ENCODE data around the gene EFNA3. TPM values are rescaled to one million over a fixed set of nuclear protein-coding genes. Genes with fewer than 3 reads are reported as not detected.

EFNA3 gene
- total RNA-seq, 4 donors from 2014 or later = 28.8 to 104 (median 77.6) TPM

- Histone ChIP-seq H3K4me1 (peaks cover 54% of the 10 kb centered on the region), H3K27me3 (no peaks in the 10 kb centered on the region)
- no peak for DNase-seq (ENCODE audit: low spot score in 2 of 2)
These were observed 28.7 kb upstream of the EFNA3 start for GRCh38 chr1:155049651-155050559.

DNA sequence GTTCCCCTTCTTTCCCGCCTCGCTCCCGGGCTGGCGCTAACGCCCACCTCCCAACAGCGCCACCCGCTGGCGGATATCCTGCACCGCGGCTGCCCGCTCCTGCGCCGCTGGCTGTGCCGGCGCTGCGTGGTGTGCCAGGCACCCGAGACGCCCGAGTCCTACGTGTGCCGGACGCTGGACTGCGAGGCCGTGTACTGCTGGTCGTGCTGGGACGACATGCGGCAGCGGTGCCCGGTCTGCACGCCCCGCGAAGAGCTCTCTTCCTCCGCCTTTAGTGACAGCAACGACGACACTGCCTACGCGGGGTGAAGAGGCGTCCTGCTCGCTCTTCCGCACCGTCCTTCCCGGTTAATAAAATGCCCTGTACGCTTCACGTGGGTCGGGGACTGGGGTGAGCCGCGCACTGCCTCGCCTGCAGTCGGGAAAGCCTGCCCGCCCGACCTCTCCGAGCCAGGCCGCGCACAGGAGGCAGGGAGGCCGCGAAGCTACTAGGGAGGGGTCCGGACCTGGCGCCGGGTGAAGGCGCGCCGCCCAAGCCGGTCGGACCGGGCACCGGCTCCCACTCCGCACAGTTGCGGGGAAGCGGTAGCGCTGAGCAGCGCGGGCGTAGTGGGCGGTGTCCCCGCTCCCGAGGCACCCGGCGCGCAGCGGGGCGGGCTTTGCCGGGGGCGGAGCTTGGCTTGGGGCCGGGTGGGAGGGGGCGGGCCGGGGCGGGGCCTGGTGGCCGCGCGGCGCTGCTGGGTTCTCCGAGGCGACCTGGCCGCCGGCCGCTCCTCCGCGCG lies 27.9 kb upstream of the EFNA3 start, which contains the start of gene ADAM15:
Gene ADAM15 (plus strand): TSS at position 757 of the 782 bp plus-strand sequence. CDS start 71 bp downstream, outside the sequence.
- 0% methylated on average over 1 of the region's 99 CpGs for WGBS
- H3K9me3 ChIP-seq = no peaks in the 10 kb centered on the region
- peak within 1 kb of the TSS; percentile 81 for H3K4me3 ChIP-seq
- TF ChIP-seq EP300 (IDR thresholded peaks at IDR 0.05) (no peak), POLR2AphosphoS5 (IDR thresholded peaks at IDR 0.05) (peak in 1 of 3 donors; percentile 71)
- TF ChIP-seq, protein P1, sequence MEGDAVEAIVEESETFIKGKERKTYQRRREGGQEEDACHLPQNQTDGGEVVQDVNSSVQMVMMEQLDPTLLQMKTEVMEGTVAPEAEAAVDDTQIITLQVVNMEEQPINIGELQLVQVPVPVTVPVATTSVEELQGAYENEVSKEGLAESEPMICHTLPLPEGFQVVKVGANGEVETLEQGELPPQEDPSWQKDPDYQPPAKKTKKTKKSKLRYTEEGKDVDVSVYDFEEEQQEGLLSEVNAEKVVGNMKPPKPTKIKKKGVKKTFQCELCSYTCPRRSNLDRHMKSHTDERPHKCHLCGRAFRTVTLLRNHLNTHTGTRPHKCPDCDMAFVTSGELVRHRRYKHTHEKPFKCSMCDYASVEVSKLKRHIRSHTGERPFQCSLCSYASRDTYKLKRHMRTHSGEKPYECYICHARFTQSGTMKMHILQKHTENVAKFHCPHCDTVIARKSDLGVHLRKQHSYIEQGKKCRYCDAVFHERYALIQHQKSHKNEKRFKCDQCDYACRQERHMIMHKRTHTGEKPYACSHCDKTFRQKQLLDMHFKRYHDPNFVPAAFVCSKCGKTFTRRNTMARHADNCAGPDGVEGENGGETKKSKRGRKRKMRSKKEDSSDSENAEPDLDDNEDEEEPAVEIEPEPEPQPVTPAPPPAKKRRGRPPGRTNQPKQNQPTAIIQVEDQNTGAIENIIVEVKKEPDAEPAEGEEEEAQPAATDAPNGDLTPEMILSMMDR (IDR thresholded peaks at IDR 0.05) = peak; percentile 82 to 96
- H3K27ac ChIP-seq = peak within 1 kb of the TSS; percentile 94
- peaks cover 46% of the 10 kb centered on the region for H3K4me1 ChIP-seq
- peaks cover 23% of the 10 kb centered on the region for H3K36me3 ChIP-seq
- H3K27me3 ChIP-seq = no peaks in the 10 kb centered on the region
- peak; percentile 91 for DNase-seq (ENCODE audit: low spot score in 2 of 2)

More at GRCh38 chr1:155049651-155050559, 28.7 kb upstream of the EFNA3 start:
- H3K9me3 ChIP-seq = no peaks in the 10 kb centered on the region
- no peak for TF ChIP-seq POLR2A (IDR thresholded peaks at IDR 0.05)
- TF ChIP-seq, protein P1 (IDR thresholded peaks at IDR 0.05) = no peak
- no peak for TF ChIP-seq POLR2AphosphoS5 (IDR thresholded peaks at IDR 0.05)
- no peak for TF ChIP-seq EP300 (IDR thresholded peaks at IDR 0.05)
- peaks cover 15% of the 10 kb centered on the region for H3K36me3 ChIP-seq
- 14% methylated on average over 6 of the region's 10 CpGs for WGBS
- H3K27ac ChIP-seq = peak overlapping the region; percentile 94
- peak overlapping the region; percentile 81 for H3K4me3 ChIP-seq

GRCh38 chr1:155051342-155051776 lies 27.3 kb upstream of the EFNA3 start:
- Histone ChIP-seq H3K4me3 (peak overlapping the region; percentile 81), H3K27ac (peak overlapping the region; percentile 94), H3K9me3 (no peaks in the 10 kb centered on the region), H3K36me3 (peaks cover 29% of the 10 kb centered on the region), H3K4me1 (peaks cover 45% of the 10 kb centered on the region), H3K27me3 (no peaks in the 10 kb centered on the region)
- WGBS = 0% methylated on average over 10 of the region's 31 CpGs
- TF ChIP-seq, protein P1 (IDR thresholded peaks at IDR 0.05) = no peak
- TF ChIP-seq POLR2A (IDR thresholded peaks at IDR 0.05) (no peak), EP300 (IDR thresholded peaks at IDR 0.05) (no peak), POLR2AphosphoS5 (IDR thresholded peaks at IDR 0.05) (no peak)
- DNase-seq (ENCODE audit: low spot score in 2 of 2) = no peak

GRCh38 chr1:155051777-155052398 lies 26.7 kb upstream of the EFNA3 start:
- Histone ChIP-seq H3K4me1 (peaks cover 45% of the 10 kb centered on the region), H3K27me3 (no peaks in the 10 kb centered on the region), H3K9me3 (no peaks in the 10 kb centered on the region), H3K36me3 (peaks cover 34% of the 10 kb centered on the region), H3K27ac (peak overlapping the region; percentile 94), H3K4me3 (peak overlapping the region; percentile 81)
- DNase-seq (ENCODE audit: low spot score in 2 of 2) = peak in 1 of 2 donors; percentile 85
- TF ChIP-seq, protein P1 (IDR thresholded peaks at IDR 0.05) = no peak
- no peak for TF ChIP-seq POLR2A (IDR thresholded peaks at IDR 0.05)
- TF ChIP-seq EP300 (IDR thresholded peaks at IDR 0.05) = no peak
- no peak for TF ChIP-seq POLR2AphosphoS5 (IDR thresholded peaks at IDR 0.05)
- 1% methylated on average over 20 of the region's 27 CpGs for WGBS

Measured in suprapubic skin (tissue), 4 donors.